H1 (cell line): ENCODE measurements around the gene SAFB. TPM values are rescaled to one million over a fixed set of nuclear protein-coding genes. Genes with fewer than 3 reads are reported as not detected.

Experiments used
- CTCF ChIA-PET: fragments of 300-600 bp; sonication (Branson Sonifier 250); formaldehyde crosslinking; loops from one replicate; lab custom pipeline; 2021; ENCODE audit not compliant: partially characterized antibody; lab: Charles Lee
- POLR2A ChIA-PET: fragments of 300-600 bp; sonication (Branson Sonifier 250); formaldehyde crosslinking; loops from one replicate; lab custom pipeline; 2021; ENCODE audit warnings: inconsistent platforms; ENCODE audit not compliant: partially characterized antibody; lab: Charles Lee
- DNase-seq, 2 experiments: peaks; one replicate each; pipeline versions ENCODE4 v3.0.0 to v3.0.0-alpha.2; 2010 to 2022; ENCODE audit warnings: low spot score in 2 of 2, low read depth in 1 of 2, mixed read lengths in 1 of 2
- FAIRE-seq: peaks from 2 replicates; lab custom pipeline; 2011; peaks lifted over from hg19 to GRCh38; lab: Jason Lieb, UNC
- H2AFZ ChIP-seq: 2 replicates; pipeline ENCODE4 v1.8.1; 2012; ENCODE audit warnings: low read length, inconsistent platforms
- H2AK5ac ChIP-seq: 2 replicates; pipeline ENCODE4 v1.6.1; 2013; ENCODE audit warnings: low read depth, low read length
- H2BK120ac ChIP-seq: replicated peaks from 2 replicates; pipeline ENCODE3; 2013; ENCODE audit warnings: low read depth, low read length, inconsistent platforms
- H2BK12ac ChIP-seq: 2 replicates; pipeline ENCODE4 v1.6.1; 2013; ENCODE audit warnings: low read depth, low read length
- H2BK15ac ChIP-seq: 2 replicates; pipeline ENCODE4 v1.6.1; 2013; ENCODE audit warnings: low read length
- H2BK20ac ChIP-seq: 2 replicates; pipeline ENCODE4 v1.6.1; 2013; ENCODE audit warnings: low read length
- H2BK5ac ChIP-seq: 2 replicates; pipeline ENCODE4 v1.6.1; 2013; ENCODE audit warnings: low read depth, low read length
- H3K14ac ChIP-seq: 2 replicates; pipeline ENCODE4 v1.6.1; 2013; ENCODE audit warnings: inconsistent platforms; ENCODE audit not compliant: insufficient read length
- H3K18ac ChIP-seq: 2 replicates; pipeline ENCODE4 v1.6.1; 2013; ENCODE audit warnings: low read length; ENCODE audit errors: extremely low read depth
- H3K23ac ChIP-seq: 2 replicates; pipeline ENCODE4 v1.6.1; 2013; ENCODE audit warnings: inconsistent platforms; ENCODE audit not compliant: insufficient read length
- H3K23me2 ChIP-seq: 2 replicates; pipeline ENCODE4 v1.6.1; 2013; ENCODE audit warnings: low read depth, low read length
- H3K27ac ChIP-seq: 2 replicates; pipeline ENCODE4 v1.6.1; 2011; ENCODE audit warnings: low read depth, low read length, inconsistent platforms
- H3K27me3 ChIP-seq, 4 experiments: replicated peaks in 1 of 4; 1 replicate in 1 of 4; 2 replicates in 3 of 4; pipeline versions ENCODE4 v1.6.1 to v1.8.1; 2011 to 2013; ENCODE audit warnings: low read length in 3 of 4, mild to moderate bottlenecking in 3 of 4, inconsistent platforms in 2 of 4, mixed read lengths in 2 of 4, moderate library complexity in 1 of 4; ENCODE audit not compliant: control insufficient read depth in 3 of 4, insufficient read depth in 3 of 4; ENCODE audit errors: extremely low read depth in 1 of 4
- H3K36me3 ChIP-seq, 4 experiments: 2 replicates each; pipeline versions ENCODE4 v1.6.1 to v1.8.1; 2011 to 2013; ENCODE audit warnings: mild to moderate bottlenecking in 4 of 4, low read length in 3 of 4, moderate library complexity in 2 of 4, control low read depth in 1 of 4, inconsistent platforms in 1 of 4; ENCODE audit not compliant: insufficient read depth in 4 of 4, control insufficient read depth in 2 of 4
- H3K4ac ChIP-seq: replicated peaks from 2 replicates; pipeline ENCODE3; 2013; ENCODE audit warnings: low read length, low read depth, mixed read lengths, inconsistent platforms; ENCODE audit not compliant: insufficient read length
- H3K4me1 ChIP-seq, 4 experiments: replicated peaks in 1 of 4; 1 replicate in 1 of 4; 2 replicates in 3 of 4; pipeline versions ENCODE4 v1.6.1 to v1.8.1; 2011 to 2013; ENCODE audit warnings: low read length in 3 of 4, inconsistent platforms in 2 of 4, mixed read lengths in 1 of 4; ENCODE audit not compliant: insufficient read depth in 4 of 4, control insufficient read depth in 3 of 4
- H3K4me2 ChIP-seq, 2 experiments: 2 replicates each; pipeline versions ENCODE4 v1.6.1 to v1.8.1; 2011 to 2013; ENCODE audit warnings: low read depth in 2 of 2, low read length in 2 of 2, control low read depth in 1 of 2, inconsistent platforms in 1 of 2, mild to moderate bottlenecking in 1 of 2; ENCODE audit not compliant: insufficient read depth in 1 of 2
- H3K4me3 ChIP-seq, 4 experiments: fragments of 200-600, 300-600 bp in 1 of 4; sonication (generic), shearing (Covaris generic), sonication (Bioruptor Twin) in 1 of 4; 2 replicates each; pipeline versions ENCODE4 v1.5.1 to v1.8.1; 2011 to 2016; ENCODE audit warnings: low read length in 4 of 4, low read depth in 3 of 4, control low read depth in 2 of 4, inconsistent platforms in 2 of 4, mild to moderate bottlenecking in 2 of 4, mixed read lengths in 1 of 4, moderate library complexity in 1 of 4; ENCODE audit not compliant: insufficient read depth in 2 of 4; ENCODE audit errors: extremely low read depth in 1 of 4
- H3K56ac ChIP-seq: replicated peaks from 2 replicates; pipeline ENCODE3; 2013; ENCODE audit warnings: low read depth, mild to moderate bottlenecking, mixed read lengths, low read length, inconsistent platforms; ENCODE audit not compliant: insufficient read length
- H3K79me1 ChIP-seq: 2 replicates; pipeline ENCODE4 v1.6.1; 2013; ENCODE audit warnings: low read depth, low read length, control low read depth
- H3K79me2 ChIP-seq, 2 experiments: 2 replicates each; pipeline versions ENCODE4 v1.6.1 to v1.8.1; 2012 to 2013; ENCODE audit warnings: low read length in 2 of 2, mild to moderate bottlenecking in 2 of 2, inconsistent platforms in 1 of 2; ENCODE audit not compliant: insufficient read depth in 2 of 2, control insufficient read depth in 1 of 2
- H3K9ac ChIP-seq, 4 experiments: replicated peaks in 1 of 4; 1 replicate in 1 of 4; 2 replicates in 3 of 4; pipeline versions ENCODE4 v1.6.1 to v1.8.1; 2011 to 2013; ENCODE audit warnings: low read depth in 3 of 4, low read length in 3 of 4, control low read depth in 2 of 4, mild to moderate bottlenecking in 2 of 4, moderate library complexity in 2 of 4, inconsistent platforms in 1 of 4; ENCODE audit errors: extremely low read depth in 1 of 4
- H3K9me3 ChIP-seq, 2 experiments: 2 replicates each; pipeline versions ENCODE4 v1.6.1 to v1.8.1; 2012 to 2013; ENCODE audit warnings: mild to moderate bottlenecking in 2 of 2, moderate library complexity in 2 of 2, control low read depth in 1 of 2, inconsistent platforms in 1 of 2, low read depth in 1 of 2, low read length in 1 of 2, mixed read lengths in 1 of 2; ENCODE audit not compliant: insufficient read depth in 2 of 2
- H4K20me1 ChIP-seq, 2 experiments: replicated peaks in 1 of 2; 2 replicates each; pipeline versions ENCODE3 to v1.8.1; 2011 to 2013; ENCODE audit warnings: inconsistent platforms in 2 of 2, low read length in 2 of 2, mild to moderate bottlenecking in 1 of 2; ENCODE audit not compliant: insufficient read depth in 2 of 2, control insufficient read depth in 1 of 2
- H4K5ac ChIP-seq: 2 replicates; pipeline ENCODE4 v1.6.1; 2013; ENCODE audit warnings: low read length, low read depth, mixed read lengths, inconsistent platforms; ENCODE audit not compliant: insufficient read length
- H4K8ac ChIP-seq: 2 replicates; pipeline ENCODE4 v1.8.0; 2013; ENCODE audit warnings: mild to moderate bottlenecking, moderate library complexity, low read length, inconsistent platforms; ENCODE audit not compliant: insufficient read depth; ENCODE audit errors: extremely low read depth
- H4K91ac ChIP-seq: replicated peaks from 2 replicates; pipeline ENCODE3; 2013; ENCODE audit warnings: low read length, mixed read lengths, inconsistent platforms; ENCODE audit not compliant: insufficient read length
- JUND ChIP-seq: IDR thresholded peaks from 2 replicates; pipeline ENCODE4 v1.6.1; 2011; ENCODE audit warnings: mild to moderate bottlenecking, improper control_type of control experiment, low read length
- MAX ChIP-seq: IDR thresholded peaks from 2 replicates; pipeline ENCODE4 v1.6.1; 2012; ENCODE audit warnings: inconsistent platforms
- WGBS, 2 experiments: shearing (Covaris generic) in 1 of 2; methylation state at CpG; one replicate each; pipeline versions ENCODE4 v1.1.6 to v1.1.7; 2013 to 2015; ENCODE audit warnings: low lambda C conversion rate in 2 of 2, mixed read lengths in 2 of 2, inconsistent platforms in 1 of 2, low coverage in 1 of 2, missing lambda C conversion rate in 1 of 2; ENCODE audit not compliant: insufficient replicate concordance in 2 of 2, insufficient coverage in 1 of 2, insufficient read length in 1 of 2; ENCODE audit errors: extremely low coverage in 1 of 2, missing lambda C conversion rate in 1 of 2; 5-methylcytosine and 5-hydroxymethylcytosine counted together
- polyA plus RNA-seq, 7 experiments: library from polyadenylated mRNA; depleted of rRNA in 3 of 7; stranded (reverse) in 5 of 7; unstranded in 2 of 7; fragments of >200 nt in 5 of 7; fragments of 200-250 nt in 2 of 7; gene quantifications; 1 replicate in 5 of 7; 2 replicates in 1 of 7; 4 replicates in 1 of 7; pipeline versions ENCODE4 v1.2.1 to v1.2.3, GENCODE V29; 2011 to 2013; ENCODE audit warnings: missing spikeins in 2 of 7, mixed read lengths in 2 of 7
- total RNA-seq: library from RNA; stranded (reverse); fragmentation: NEBNext Ultra II Directional; extraction: Animal tissue kit (Norgen Biotek cat#: 25700); gene quantifications from 2 replicates; pipeline ENCODE4 v1.2.1, GENCODE V29; 2021

Gene SAFB
- total and polyA plus RNA-seq, 2 of the 8 experiments (the other 6 are each of a cell fraction or from before 2014, with no cell fraction given) = 27.0 to 110 TPM

GRCh38 chr19:5711713-5712161, 88.9 kb downstream of the SAFB start:
- no peak overlapping the region for H4K91ac ChIP-seq
- DNase-seq (no peak), FAIRE-seq (no peak)
- H3K27me3 ChIP-seq = no peaks in the 10 kb centered on the region
- H2BK12ac ChIP-seq = no peak overlapping the region
- no peak overlapping the region for H2BK20ac ChIP-seq
- H3K36me3 ChIP-seq = peaks cover 36 to 61% (median 55%) of the 10 kb centered on the region in 4 experiments
- no peak overlapping the region for H3K4ac ChIP-seq
- H3K79me2 ChIP-seq = peaks cover 8 to 20% of the 10 kb centered on the region in 2 experiments
- H3K4me2 ChIP-seq = no peak overlapping the region
- no peak overlapping the region for H2BK5ac ChIP-seq
- H3K4me1 ChIP-seq = no peaks in the 10 kb centered on the region
- H4K5ac ChIP-seq = no peak overlapping the region
- no peak overlapping the region for H2BK120ac ChIP-seq
- H3K9me3 ChIP-seq = no peaks in the 10 kb centered on the region
- no peak overlapping the region for H3K4me3 ChIP-seq
- H3K23ac ChIP-seq = no peak overlapping the region
- H3K14ac ChIP-seq = no peak overlapping the region
- H3K18ac ChIP-seq = no peak overlapping the region
- H3K9ac ChIP-seq = no peak overlapping the region
- no peak overlapping the region for H2AK5ac ChIP-seq
- no peak overlapping the region for H3K56ac ChIP-seq
- CTCF ChIA-PET = interaction anchor here (1.3 to 2.4 kb wide), 4 partner anchors 10 to 83 kb away, joined by 3 to 9 read pairs (median 6); partner anchors contain the start of genes CATSPERD and RPL36
- no peak overlapping the region for H4K8ac ChIP-seq
- H2AFZ ChIP-seq = no peak overlapping the region
- peaks cover 7 to 24% of the 10 kb centered on the region in 2 experiments for H4K20me1 ChIP-seq
- no peak overlapping the region for H2BK15ac ChIP-seq
- POLR2A ChIA-PET = interaction anchor here (0.7 to 22.4 kb wide), 8 partner anchors 7 to 89 kb away, joined by 3 to 620 read pairs (median 4); partner anchors contain the start of genes CATSPERD, DUS3L, LONP1 and RPL36
- H3K79me1 ChIP-seq = peaks cover 5% of the 10 kb centered on the region; the same call in 1 of the 2 replicates
- H3K23me2 ChIP-seq = no peaks in the 10 kb centered on the region
- no peak overlapping the region for H3K27ac ChIP-seq
- WGBS, 2 experiments = 90% methylated on average over 18 of the region's 25 CpGs; no CpG with 5 or more reads in 1 of the 2 experiments
- TF ChIP-seq MAX = no peak
- no peak for TF ChIP-seq JUND
